C4-2B (cell line): ENCODE measurements around the gene LRIG2.

Experiments used
- CTCF ChIP-seq: fragments of 450-650 bp; conservative IDR thresholded peaks from 2 replicates; pipeline ENCODE4 v1.5.1; 2017; ENCODE audit warnings: mild to moderate bottlenecking
- ZFX ChIP-seq: fragments of 450-650 bp; IDR thresholded peaks from 2 replicates; pipeline ENCODE4 v1.6.1; 2017

- TF ChIP-seq CTCF (no peak), ZFX (no peak)
Observed at GRCh38 chr1:113169591-113169990, 96.6 kb downstream of the LRIG2 start.
